ENCODE data around the gene PPP2R5D.
"Not testable (repeated sequence)": the region's sequence is repeated elsewhere in the genome, so short reads cannot be mapped to it uniquely, and the experiment has no call there.

The PPP2R5D gene

DNA sequence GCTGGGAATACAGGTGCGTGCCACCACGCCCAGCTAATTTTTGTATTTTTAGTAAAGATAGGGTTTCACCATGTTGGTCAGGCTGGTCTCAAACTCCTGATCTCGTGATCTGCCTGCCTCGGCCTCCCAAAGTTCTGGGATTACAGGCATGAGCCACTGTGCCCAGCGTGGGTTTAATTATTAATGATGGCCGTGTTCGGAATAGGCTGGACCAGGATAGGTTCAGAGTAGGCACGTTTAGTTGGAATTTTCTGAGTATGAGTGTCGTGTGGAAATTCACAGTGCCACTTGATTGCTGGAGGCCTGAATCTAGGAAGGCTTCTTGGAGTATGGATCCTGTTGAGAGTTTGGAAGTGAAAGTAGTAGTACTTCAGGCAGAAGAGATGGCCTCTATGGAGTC, 13.8 kb downstream of the PPP2R5D start:
- DNase-seq = not testable (repeated sequence)

- no peak for DNase-seq
These were observed 17.5 kb downstream of the PPP2R5D start for GRCh38 chr6:43001843-43002242.

GRCh38 chr6:43005844-43006243, 21.5 kb downstream of the PPP2R5D start:
- no peak for DNase-seq

- no peak for DNase-seq
These were observed 21.9 kb downstream of the PPP2R5D start for GRCh38 chr6:43006251-43006650.

GRCh38 chr6:43007126-43007525, 22.8 kb downstream of the PPP2R5D start:
- no peak for DNase-seq

DNA sequence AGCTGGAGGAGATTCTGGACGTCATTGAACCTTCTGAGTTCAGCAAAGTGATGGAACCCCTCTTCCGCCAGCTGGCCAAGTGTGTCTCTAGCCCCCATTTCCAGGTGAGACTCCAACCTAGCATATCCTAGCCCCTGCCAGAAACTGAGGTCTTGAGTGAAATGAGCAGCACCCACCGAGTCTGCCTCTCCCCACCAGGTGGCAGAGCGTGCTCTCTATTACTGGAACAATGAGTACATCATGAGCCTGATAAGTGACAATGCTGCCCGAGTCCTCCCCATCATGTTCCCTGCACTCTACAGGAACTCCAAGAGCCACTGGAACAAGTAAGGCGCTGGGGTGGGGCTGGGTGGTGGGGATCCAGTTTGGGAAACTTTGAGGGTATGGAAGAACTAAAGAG, 24.8 kb downstream of the PPP2R5D start:
- DNase-seq = no peak

DNA sequence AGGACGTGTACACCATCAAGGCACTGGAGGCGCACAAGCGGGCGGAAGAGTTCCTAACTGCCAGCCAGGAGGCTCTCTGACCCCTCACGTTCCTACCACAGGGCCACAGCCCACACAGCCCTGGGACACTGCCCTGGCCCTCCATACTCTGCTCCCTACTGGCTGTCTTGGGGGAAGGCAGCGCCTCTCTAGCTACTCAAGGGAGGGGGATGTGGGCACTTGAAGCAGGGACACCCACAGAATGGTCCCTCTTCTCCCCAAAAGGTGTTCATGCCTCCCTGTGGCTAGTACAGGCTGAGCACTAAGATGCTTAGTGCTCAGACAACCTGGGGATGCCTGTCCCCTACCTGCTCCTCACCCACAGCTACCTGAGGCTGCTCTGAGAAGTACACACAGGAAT, 26.8 kb downstream of the PPP2R5D start:
- DNase-seq = no peak

DNA sequence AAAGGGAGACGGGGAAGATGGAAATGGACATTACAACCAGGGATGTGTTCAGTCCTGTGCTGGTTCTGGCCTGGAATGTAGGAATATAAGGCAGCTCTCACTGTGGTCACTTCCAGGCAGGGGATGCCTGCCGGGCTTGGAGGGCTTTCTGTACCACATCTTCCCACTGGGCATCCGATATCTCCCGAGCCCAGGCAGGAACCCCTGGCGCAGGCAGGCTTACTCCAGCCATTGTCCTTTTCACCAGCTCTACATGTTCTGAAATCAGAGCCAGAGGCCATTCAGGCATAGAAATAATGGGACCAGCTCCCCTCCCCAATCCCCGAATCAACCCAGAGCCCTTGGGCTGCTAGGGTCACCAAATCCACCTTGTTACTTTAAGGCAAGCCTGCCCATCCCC, 28.0 kb downstream of the PPP2R5D start:
- DNase-seq = no peak

DNA sequence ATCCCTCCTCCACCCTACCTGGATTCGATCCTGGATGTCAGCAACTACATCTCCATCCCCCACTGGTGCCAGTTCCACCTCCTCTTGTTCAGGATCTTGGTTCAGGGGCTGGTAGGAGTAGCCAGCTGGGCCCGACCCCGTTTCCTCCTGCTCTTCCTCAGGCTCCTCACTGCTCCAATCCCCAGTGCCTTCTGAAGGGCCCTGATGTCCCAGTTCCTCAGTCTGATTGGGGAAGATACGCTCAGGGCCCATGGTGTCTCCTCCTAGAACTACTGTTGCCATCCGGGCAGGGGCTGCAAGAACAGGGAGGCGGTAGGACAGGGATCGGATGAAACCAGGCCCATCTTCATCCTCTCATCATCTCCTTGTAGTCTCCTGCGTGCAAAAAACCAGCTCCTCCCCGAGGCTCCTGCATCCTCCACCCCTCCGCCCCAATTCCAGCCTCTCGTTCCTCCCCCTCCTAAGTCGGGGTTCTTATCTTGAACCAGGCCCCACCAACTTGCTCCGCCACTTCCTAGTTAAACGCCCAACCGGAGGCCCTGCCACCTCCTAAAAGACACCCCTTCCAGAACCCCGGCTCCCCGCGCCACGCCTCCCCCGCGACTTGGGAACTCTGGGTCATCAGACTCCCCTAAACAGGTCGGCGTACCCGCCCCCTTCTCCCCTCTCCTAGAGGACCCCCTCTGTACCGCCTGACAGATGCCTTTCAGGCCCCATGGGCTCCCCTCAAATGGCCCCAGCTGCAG, 28.9 kb downstream of the PPP2R5D start:
- peak in 1 of 4 experiments; percentile 59 for DNase-seq

GRCh38 chr6:43013843-43014433, 29.6 kb downstream of the PPP2R5D start, which contains the start of the genes KLHDC3 and MEA1:
TSS of gene KLHDC3 (plus strand) at chr6:43014249. CDS start at chr6:43017193, 2,944 bp downstream.
TSS of gene MEA1 (minus strand) at chr6:43013946. CDS start at chr6:43013813, 133 bp downstream.
- DNase-seq = peak; percentile 90 to 96 (median 95)

DNA sequence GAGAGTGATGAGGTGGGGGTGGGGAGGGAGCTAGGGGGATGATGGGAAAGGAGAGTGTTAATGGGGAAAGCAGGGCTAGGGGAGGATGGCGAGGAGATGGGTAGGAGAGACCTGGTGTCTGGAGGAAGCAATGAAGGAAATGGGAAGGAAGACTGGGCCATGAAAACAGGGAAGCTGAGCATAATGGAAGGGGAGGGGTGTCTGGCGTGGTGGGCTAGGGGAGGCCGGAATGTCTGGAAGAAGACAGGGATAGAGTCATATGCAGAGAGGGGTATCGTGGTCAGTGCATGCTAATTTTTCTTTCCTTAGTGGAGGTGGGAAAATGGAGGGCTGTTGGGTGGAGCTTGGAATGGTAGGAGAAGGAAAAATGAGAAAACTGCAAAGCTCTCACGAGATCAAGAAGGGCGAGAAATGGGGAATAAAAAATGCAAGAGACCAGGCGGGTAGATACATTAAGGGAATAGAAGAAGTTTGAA, 30.1 kb downstream of the PPP2R5D start:
- DNase-seq = no peak

DNA sequence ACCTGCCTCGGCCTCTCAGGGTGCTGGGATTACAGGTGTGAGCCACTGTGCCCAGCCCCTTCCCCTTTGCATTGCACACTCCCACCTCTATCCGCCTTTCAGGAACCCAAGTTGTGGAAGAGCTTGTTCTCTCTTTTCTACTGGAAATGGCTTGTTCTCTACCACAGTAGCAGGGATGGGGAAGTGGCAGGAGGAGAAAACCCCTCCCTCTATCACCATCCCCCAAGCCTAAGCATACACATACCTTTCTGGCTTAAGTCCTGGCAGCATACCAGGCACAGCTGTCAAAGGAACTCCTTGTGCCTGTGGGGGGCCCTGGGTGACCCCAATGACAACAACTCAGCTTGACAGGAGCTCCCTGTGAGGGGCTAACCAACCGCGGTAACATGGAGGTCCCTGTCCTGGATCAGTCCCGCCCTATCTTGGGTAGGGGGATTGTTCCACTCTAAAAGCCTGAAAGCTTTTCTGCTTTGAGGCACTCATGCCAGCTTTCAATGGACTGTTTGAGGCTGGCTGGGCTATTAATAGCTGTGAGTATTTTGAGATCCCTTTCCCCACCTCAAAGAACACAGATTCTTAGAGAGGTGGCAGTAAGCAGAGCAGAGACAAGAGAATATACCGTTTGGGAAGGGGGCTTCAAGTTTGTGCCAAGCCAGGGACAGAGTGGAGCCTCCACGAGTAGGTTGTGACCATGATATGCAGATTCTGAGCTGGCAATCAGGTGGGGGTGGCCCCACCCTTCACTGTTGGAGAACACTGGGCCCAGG, 32.0 kb downstream of the PPP2R5D start:
- DNase-seq = no peak

DNA sequence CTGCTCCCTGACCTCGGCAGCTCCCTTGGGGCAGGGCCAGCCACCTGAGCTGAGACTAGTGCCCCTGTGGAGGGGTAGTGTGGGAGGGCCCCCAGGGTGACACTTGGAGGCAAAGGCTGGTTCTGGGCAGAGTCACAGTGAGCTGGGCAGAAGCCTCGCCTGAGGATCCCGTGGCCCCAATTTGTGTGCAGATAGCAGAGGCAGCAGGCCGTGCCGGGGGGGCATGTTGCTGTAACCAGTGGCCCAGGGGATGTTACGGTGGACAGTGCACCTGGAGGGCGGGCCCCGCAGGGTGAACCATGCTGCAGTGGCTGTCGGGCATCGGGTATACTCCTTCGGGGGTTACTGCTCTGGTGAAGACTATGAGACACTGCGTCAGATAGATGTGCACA, 32.6 kb downstream of the PPP2R5D start:
- no peak for DNase-seq

GRCh38 chr6:43019152-43019551, 34.8 kb downstream of the PPP2R5D start:
- no peak for DNase-seq

DNA sequence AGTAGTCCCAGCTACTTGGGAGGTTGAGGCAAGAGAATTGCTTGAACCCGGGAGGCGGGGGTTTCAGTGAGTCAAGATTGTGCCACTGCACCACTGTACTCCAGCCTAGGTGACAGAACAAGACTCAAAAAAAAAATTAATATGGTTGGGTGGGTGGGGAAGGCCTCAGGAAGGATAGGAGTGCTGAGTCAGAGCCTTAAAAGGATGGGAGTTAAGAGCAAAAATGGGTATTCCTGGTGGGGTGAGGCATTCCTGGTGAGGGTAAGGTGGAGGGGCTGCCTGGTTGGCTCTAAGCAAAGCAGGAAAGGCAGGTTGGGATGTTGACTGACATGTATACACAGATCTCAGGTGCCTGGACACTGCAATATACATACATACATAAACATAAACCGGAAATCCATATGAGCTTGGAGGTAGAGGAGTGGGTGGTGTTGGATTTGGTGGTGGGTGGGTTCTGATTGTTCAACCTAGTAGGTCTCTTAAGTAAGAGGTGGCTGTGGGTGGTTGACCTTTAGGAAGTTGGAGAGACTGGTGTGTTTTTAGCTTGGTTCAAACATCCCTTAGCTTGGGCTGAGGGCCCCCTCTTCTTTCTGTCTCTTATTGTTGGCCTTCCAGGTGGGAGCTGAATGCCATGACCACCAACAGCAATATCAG, 35.8 kb downstream of the PPP2R5D start:
- no peak for DNase-seq

DNA sequence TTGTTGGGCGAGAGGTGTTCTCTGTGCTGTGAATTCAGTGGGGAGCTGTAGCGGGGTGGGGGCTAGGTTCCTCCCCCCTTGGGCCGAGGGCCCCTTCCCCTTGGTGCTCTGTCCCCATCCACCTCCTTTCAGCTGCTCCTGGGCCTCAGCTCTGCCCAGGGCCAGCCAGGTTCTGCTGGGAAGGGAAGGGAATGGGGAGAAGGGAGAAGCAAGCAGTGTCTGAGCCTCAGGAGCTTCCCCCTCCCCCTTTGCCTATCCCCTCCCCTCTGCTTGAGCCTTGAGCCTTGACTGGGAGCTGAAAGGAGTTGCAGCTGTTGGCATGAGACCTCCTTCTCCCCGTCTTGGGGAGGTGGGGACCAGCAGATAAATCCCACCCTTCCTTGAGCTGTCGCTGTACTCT, 36.5 kb downstream of the PPP2R5D start:
- DNase-seq = no peak

DNA sequence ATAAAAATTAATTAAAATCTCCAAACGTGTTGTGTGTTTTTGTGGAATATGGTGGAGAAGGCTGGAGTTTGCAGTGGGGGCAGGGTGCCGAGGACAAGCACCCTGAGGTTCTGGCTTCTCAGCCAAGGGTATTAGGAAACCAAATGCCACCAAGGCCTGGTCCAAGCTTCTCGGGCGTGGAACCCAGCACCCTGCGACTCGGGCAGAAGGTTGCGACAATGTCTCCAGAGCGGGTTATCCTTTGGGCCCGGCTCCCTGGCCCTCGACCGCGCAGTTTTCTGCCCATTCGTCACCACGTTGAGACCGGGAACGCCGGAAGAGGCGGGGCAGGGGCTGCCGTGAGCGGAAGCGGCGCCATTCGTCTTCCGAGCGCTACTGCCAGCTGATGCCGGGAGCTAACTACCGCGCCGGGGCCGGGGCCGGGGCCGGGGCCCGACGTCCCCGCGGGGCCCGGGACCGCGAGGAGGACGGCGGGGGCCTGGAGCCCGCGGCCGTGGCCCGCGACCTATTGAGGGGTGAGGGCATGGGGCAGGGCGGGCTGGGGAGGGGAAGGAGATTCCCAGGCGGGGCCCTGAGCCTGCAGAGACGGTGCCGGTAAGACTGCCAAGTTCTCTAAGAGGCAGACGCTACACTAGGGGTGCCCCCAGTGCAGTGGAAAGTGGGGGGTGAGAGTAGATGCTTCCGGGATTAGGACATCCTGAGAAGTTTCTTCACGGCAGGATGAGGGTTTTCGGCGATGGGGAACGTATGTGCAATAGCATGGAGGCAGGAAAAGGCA, 37.1 kb downstream of the PPP2R5D start, which contains the start of gene RRP36:
Gene RRP36 (plus strand): TSS at position 354 of the 778 bp plus-strand sequence. CDS start 32 bp downstream, at position 386.
- peak; percentile 39 to 52 (median 46) for DNase-seq

DNA sequence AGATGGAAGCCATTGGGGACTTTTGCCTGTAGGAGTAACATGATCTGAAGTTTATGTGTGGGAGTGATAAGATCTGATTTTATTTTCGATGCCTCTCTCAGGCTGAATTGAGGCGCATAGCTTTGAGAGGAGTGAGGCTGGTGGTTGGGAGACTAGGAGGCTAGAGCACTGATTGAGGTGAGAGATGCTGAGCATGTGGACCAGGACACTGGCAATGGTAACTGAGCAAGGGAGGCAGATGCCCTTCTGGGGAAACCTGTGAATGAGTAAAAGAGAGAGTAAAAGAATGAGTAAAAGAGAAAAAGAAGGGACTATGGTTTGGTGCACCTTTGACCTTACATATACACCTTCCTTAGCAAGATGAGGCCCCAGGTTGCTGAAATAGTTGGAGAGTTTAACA, 40.1 kb downstream of the PPP2R5D start:
- no peak for DNase-seq

- no peak for DNase-seq
These were observed 42.0 kb downstream of the PPP2R5D start for GRCh38 chr6:43026365-43026764.

DNA sequence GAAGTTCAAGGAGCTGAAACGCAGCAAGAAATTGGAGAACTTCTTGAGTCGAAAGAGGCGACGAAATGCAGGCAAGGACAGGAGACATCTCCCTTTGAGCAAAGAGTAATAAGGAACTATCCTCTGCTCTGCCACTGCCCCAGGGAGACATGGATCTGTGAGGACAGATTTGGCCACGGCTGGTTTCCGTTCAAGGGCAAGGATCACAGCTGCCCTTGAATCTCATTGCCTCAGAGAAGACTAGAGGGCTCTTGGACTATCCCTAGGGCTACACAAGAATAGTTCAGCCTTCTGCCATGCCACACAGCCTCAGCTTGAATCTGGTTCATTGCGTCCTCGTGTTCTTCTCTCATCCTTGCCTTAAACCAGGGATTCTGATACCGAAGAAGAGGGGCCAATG, 44.8 kb downstream of the PPP2R5D start:
- DNase-seq = no peak

DNA sequence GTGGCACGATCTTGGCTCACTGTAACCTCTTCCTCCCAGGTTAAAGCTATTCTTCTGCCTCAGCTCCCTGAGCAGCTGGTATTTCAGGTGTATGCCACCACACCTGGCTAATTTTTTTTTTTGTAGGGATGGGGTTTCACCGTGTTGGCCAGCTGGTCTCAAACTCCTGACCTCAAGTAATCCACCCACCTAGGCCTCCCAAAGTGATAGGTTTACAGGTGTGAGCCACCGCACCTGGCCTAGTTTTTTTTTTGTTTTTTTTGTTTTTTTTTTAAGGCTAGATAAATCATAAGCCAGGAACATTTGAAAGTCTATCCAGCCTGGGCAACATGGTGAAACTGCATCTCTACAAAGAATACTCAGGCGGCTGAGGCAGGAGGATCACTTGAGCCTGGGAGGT, 48.0 kb downstream of the PPP2R5D start:
- DNase-seq = no peak

Measured in activated CD4-positive, CD25-positive, alpha-beta regulatory T cell (primary cell).